OCI-LY1 (cell line): ENCODE measurements around the gene TSPAN12.

Experiments
- CTCF ChIP-seq: fragments of 200-600 bp; sonication (generic), shearing (Covaris generic); IDR thresholded peaks from 2 replicates; pipeline ENCODE4 v1.5.1; 2017; ENCODE audit warnings: mild to moderate bottlenecking, antibody characterized with exemption, low read length, moderate library complexity, mixed read lengths
- EZH2 ChIP-seq: fragments of 200-600 bp; sonication (generic), shearing (Covaris generic); IDR thresholded peaks from 2 replicates; pipeline ENCODE4 v1.8.0; 2017; ENCODE audit warnings: borderline replicate concordance, mixed run types, mild to moderate bottlenecking, antibody characterized with exemption, low read length, moderate library complexity, mixed read lengths

- no peak for TF ChIP-seq CTCF
- no peak for TF ChIP-seq EZH2
These were observed 24.4 kb downstream of the TSPAN12 start for GRCh38 chr7:120833546-120833945.
